Transverse colon (tissue), 4 donors: ENCODE results near the gene DRGX.

ENCODE experiments used
- EP300 ChIP-seq: sonication (generic); formaldehyde crosslinking; IDR thresholded peaks from one replicate; pipeline ENCODE4 v1.6.1; 2017; ENCODE audit warnings: antibody characterized with exemption, low read depth
- POLR2A ChIP-seq: fragments of 450-650 bp; IDR thresholded peaks from one replicate; pipeline ENCODE4 v1.6.1; 2016; ENCODE audit warnings: antibody characterized with exemption, mild to moderate bottlenecking, moderate library complexity
- POLR2AphosphoS5 ChIP-seq, 3 donors: sonication (generic); formaldehyde crosslinking; IDR thresholded peaks; one replicate each; pipeline ENCODE4 v1.6.1; 2016; ENCODE audit warnings: antibody characterized with exemption in 3 of 3
- TF ChIP-seq, protein P1 (sequence below), 5 experiments: fragments of 200-600 bp in 3 of 5; fragments of 450-650 bp in 2 of 5; sonication (generic) in 3 of 5; IDR thresholded peaks; 1 replicate in 2 of 5; 2 replicates in 3 of 5; pipeline ENCODE4 v1.5.1; 2016 to 2017; ENCODE audit warnings: antibody characterized with exemption in 5 of 5, inconsistent platforms in 3 of 5, mild to moderate bottlenecking in 2 of 5, moderate library complexity in 1 of 5

DNA sequence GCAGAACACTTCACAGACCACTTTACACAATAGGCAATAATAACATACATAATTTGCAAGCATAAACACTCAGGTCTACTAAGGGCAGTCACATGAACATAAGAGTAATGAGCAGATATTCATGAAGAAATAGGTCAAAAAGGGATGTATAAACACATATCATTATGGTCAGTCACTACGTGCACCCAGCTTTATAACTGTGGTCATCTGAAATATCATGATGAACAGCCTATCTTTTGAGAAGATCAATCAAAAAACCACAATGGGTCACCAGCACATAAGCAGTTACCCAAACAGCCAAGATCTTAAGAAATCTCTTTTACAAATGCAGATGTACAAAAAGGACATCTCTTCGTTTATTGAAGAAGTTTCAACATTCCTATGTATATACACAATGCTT lies 35.5 kb upstream of the DRGX start:
- no peak for TF ChIP-seq EP300
- TF ChIP-seq, protein P1, sequence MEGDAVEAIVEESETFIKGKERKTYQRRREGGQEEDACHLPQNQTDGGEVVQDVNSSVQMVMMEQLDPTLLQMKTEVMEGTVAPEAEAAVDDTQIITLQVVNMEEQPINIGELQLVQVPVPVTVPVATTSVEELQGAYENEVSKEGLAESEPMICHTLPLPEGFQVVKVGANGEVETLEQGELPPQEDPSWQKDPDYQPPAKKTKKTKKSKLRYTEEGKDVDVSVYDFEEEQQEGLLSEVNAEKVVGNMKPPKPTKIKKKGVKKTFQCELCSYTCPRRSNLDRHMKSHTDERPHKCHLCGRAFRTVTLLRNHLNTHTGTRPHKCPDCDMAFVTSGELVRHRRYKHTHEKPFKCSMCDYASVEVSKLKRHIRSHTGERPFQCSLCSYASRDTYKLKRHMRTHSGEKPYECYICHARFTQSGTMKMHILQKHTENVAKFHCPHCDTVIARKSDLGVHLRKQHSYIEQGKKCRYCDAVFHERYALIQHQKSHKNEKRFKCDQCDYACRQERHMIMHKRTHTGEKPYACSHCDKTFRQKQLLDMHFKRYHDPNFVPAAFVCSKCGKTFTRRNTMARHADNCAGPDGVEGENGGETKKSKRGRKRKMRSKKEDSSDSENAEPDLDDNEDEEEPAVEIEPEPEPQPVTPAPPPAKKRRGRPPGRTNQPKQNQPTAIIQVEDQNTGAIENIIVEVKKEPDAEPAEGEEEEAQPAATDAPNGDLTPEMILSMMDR (IDR thresholded peaks at IDR 0.05), result no peak
- TF ChIP-seq POLR2A, result no peak
- TF ChIP-seq POLR2AphosphoS5 (IDR thresholded peaks at IDR 0.05), result no peak
